Vagina (tissue), 2 donors: ENCODE measurements around the gene CHKB. TPM values are rescaled to one million over a fixed set of nuclear protein-coding genes. Genes with fewer than 3 reads are reported as not detected.
A peak's percentile ranks its signal among the peaks of the same experiment; 100 is the strongest.
"Not testable (repeated sequence)": the region's sequence is repeated elsewhere in the genome, so short reads cannot be mapped to it uniquely, and the experiment has no call there.

Source experiments
- DNase-seq, 2 donors: peaks; one replicate each; pipeline ENCODE4 v3.0.0-alpha.2; 2017; ENCODE audit errors: extremely low spot score in 2 of 2
- H3K27ac ChIP-seq: fragments of 200-600 bp; sonication (generic); one replicate; pipeline ENCODE4 v1.5.1; 2019
- H3K27me3 ChIP-seq: fragments of 200-600 bp; sonication (generic); one replicate; pipeline ENCODE4 v1.5.1; 2019
- H3K36me3 ChIP-seq, 2 donors: fragments of 200-600 bp; sonication (generic); one replicate each; pipeline ENCODE4 v1.5.1; 2017 to 2019
- H3K4me1 ChIP-seq: fragments of 200-600 bp; sonication (generic); one replicate; pipeline ENCODE4 v1.5.1; 2019
- H3K4me3 ChIP-seq, 2 donors: fragments of 200-600 bp; sonication (generic); 1 replicate in 1 of 2; 2 replicates in 1 of 2; pipeline ENCODE4 v1.5.1; 2016 to 2019
- H3K9me3 ChIP-seq: fragments of 200-600 bp; sonication (generic); one replicate; pipeline ENCODE4 v1.5.1; 2019
- POLR2A ChIP-seq, 2 donors: fragments of 450-650 bp; IDR thresholded peaks; one replicate each; pipeline ENCODE4 v1.6.1; 2017; ENCODE audit warnings: antibody characterized with exemption in 2 of 2, mild to moderate bottlenecking in 2 of 2, moderate library complexity in 2 of 2
- POLR2AphosphoS5 ChIP-seq, 2 donors: sonication (generic); formaldehyde crosslinking; IDR thresholded peaks; one replicate each; pipeline ENCODE4 v1.9.0; 2017; ENCODE audit warnings: antibody characterized with exemption in 2 of 2, mild to moderate bottlenecking in 2 of 2, low read depth in 1 of 2; ENCODE audit not compliant: insufficient read depth in 1 of 2
- intact Hi-C: fragments of 100-400 bp; cut with DNase I; formaldehyde crosslinking; loops from one replicate; pipeline ENCODE4 v1.15.1; 2023
- total RNA-seq: library from RNA; depleted of rRNA; stranded (reverse); fragments of >200 nt; gene quantifications from one replicate; pipeline ENCODE4 v1.2.3, GENCODE V29; 2016
- TF ChIP-seq, protein P1 (sequence below), 3 experiments: fragments of 450-650 bp in 2 of 3; fragments of 200-600 bp in 1 of 3; sonication (generic) in 1 of 3; IDR thresholded peaks; one replicate each; pipeline ENCODE4 v1.5.1; 2017 to 2019; ENCODE audit warnings: antibody characterized with exemption in 3 of 3, mild to moderate bottlenecking in 2 of 3, moderate library complexity in 2 of 3

CHKB gene
- total RNA-seq, 1 donor from 2014 or later = 51.6 TPM

DNA sequence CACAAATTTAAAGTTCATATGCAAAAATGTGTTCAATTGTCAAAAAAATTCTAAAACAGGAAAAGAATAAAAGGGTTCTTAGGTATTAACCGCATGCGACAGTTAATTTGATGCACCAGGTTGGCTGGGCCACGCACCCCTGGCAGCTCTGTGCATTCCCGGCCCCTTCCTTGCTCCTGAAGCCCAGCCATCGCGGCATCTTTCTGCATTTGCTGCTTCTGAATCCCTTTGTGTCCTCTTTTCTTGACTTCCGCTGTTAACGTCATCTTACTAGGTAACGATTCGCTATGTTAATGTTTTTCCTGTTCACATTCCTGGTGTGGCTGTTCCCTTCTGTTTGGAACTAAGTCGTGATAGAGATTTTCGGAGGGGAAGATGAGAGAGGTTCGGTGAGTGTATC lies 44.9 kb downstream of the CHKB start:
- Histone ChIP-seq H3K27ac (peak overlapping the region; percentile 96), H3K9me3 (no peaks in the 10 kb centered on the region), H3K36me3 (no peaks in the 10 kb centered on the region), H3K4me1 (peaks cover 37% of the 10 kb centered on the region), H3K4me3 (no peak overlapping the region), H3K27me3 (no peaks in the 10 kb centered on the region)
- TF ChIP-seq POLR2A (IDR thresholded peaks at IDR 0.05) (no peak), POLR2AphosphoS5 (IDR thresholded peaks at IDR 0.05; ENCODE audit: insufficient read depth in 1 of 2, low read depth in 1 of 2) (no peak)
- TF ChIP-seq, protein P1, sequence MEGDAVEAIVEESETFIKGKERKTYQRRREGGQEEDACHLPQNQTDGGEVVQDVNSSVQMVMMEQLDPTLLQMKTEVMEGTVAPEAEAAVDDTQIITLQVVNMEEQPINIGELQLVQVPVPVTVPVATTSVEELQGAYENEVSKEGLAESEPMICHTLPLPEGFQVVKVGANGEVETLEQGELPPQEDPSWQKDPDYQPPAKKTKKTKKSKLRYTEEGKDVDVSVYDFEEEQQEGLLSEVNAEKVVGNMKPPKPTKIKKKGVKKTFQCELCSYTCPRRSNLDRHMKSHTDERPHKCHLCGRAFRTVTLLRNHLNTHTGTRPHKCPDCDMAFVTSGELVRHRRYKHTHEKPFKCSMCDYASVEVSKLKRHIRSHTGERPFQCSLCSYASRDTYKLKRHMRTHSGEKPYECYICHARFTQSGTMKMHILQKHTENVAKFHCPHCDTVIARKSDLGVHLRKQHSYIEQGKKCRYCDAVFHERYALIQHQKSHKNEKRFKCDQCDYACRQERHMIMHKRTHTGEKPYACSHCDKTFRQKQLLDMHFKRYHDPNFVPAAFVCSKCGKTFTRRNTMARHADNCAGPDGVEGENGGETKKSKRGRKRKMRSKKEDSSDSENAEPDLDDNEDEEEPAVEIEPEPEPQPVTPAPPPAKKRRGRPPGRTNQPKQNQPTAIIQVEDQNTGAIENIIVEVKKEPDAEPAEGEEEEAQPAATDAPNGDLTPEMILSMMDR (IDR thresholded peaks at IDR 0.05) = no peak
- no peak for DNase-seq
- intact Hi-C loops = no loop called here

DNA sequence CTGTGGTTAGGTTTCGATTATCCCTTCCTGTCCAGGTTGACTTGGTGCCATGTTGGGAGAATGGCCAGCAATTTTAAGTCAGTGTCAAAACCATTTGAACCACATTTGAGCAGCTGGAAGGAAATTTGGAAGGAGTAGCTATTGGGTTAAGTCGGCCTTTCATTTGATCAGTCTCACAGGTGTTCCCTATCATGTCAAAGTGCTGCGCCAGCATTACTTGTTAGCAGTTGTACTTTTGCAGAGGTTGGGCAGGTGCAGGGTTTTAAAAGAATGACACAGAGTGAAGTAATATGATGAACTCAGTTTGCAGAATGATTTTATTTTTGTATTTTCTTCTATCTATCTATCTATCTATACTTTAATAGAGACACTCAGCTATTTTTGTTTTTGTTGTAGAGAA lies 46.4 kb downstream of the CHKB start:
- intact Hi-C loops = no loop called here
- Histone ChIP-seq H3K4me3 (no peak overlapping the region), H3K36me3 (no peaks in the 10 kb centered on the region), H3K4me1 (peaks cover 40% of the 10 kb centered on the region), H3K27ac (no peak overlapping the region), H3K27me3 (no peaks in the 10 kb centered on the region), H3K9me3 (no peaks in the 10 kb centered on the region)
- TF ChIP-seq POLR2A (IDR thresholded peaks at IDR 0.05) (no peak), POLR2AphosphoS5 (IDR thresholded peaks at IDR 0.05; ENCODE audit: insufficient read depth in 1 of 2, low read depth in 1 of 2) (no peak)
- TF ChIP-seq, protein P1 (IDR thresholded peaks at IDR 0.05) = no peak
- DNase-seq = no peak

DNA sequence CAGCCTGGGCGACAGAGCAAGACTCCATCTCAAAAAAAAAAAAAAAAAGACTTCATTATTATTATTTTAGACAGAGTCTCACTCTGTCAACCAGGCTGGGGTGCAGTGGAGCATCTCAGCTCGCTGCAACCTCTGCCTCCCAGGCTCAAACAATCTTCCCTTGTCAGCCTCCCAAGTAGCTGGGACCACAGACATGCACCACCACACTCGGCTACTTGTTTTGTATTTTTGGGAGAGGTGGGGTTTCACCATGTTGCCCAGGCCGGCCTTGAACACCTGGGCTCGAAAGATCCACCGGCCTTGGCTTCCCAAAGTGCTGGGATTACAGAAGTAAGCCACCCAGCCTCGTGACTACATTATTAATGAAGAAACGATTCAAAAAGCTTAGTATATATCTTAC lies 47.5 kb downstream of the CHKB start:
- no peaks in the 10 kb centered on the region for H3K9me3 ChIP-seq
- DNase-seq = no peak
- intact Hi-C loops = no loop called here
- no peaks in the 10 kb centered on the region for H3K36me3 ChIP-seq
- H3K4me1 ChIP-seq = peaks cover 42% of the 10 kb centered on the region
- H3K27ac ChIP-seq = no peak overlapping the region
- H3K4me3 ChIP-seq = no peak overlapping the region
- no peaks in the 10 kb centered on the region for H3K27me3 ChIP-seq
- no peak for TF ChIP-seq POLR2AphosphoS5 (IDR thresholded peaks at IDR 0.05; ENCODE audit: insufficient read depth in 1 of 2, low read depth in 1 of 2)
- no peak for TF ChIP-seq POLR2A (IDR thresholded peaks at IDR 0.05)
- TF ChIP-seq, protein P1 (IDR thresholded peaks at IDR 0.05) = no peak

DNA sequence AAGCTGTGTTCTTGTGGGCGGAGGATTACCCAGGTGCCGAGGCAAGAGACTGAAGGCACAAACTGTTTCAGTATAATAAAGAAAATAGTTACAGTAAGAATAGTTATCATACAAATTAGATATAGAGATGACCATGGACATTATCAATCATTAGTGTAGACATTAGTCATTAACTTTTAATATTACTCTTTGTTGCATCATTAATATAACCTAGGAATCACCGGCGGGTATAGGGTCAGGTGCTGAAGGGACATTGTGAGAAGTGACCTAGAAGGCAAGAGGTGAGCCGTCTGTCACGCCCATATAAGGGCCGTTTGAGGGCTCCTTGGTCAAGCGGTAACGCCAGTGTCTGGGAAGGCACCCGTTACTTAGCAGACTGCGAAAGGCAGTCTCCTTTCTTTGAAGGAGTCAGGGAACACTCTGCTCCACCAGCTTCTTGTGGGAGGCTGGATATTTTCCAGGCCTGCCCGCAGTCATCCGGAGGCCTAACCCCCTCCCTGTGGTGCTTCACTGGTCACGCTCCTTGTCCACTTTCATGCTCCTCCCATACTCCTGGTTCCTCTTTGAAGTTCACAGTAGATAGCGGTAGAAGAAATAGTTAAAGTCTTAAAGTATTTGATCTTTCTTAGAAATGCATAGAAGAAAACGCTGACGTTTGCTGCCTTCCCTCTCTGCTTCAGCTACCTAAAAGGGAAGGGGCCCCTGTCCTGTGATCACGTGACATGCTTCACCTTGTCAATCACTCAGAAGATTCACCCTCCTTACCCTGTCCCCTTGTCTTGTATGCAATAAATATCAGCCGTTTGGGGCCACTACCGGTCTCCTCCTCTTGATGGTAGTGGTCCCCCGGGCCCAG lies 48.6 kb downstream of the CHKB start:
- DNase-seq, H3K27ac ChIP-seq, H3K27me3 ChIP-seq, H3K36me3 ChIP-seq, H3K9me3 ChIP-seq, H3K4me3 ChIP-seq, intact Hi-C loops: not testable (repeated sequence)
- peaks cover 40% of the 10 kb centered on the region for H3K4me1 ChIP-seq
- peak in 1 of 2 donors; percentile 25 for TF ChIP-seq POLR2A (IDR thresholded peaks at IDR 0.05)

DNA sequence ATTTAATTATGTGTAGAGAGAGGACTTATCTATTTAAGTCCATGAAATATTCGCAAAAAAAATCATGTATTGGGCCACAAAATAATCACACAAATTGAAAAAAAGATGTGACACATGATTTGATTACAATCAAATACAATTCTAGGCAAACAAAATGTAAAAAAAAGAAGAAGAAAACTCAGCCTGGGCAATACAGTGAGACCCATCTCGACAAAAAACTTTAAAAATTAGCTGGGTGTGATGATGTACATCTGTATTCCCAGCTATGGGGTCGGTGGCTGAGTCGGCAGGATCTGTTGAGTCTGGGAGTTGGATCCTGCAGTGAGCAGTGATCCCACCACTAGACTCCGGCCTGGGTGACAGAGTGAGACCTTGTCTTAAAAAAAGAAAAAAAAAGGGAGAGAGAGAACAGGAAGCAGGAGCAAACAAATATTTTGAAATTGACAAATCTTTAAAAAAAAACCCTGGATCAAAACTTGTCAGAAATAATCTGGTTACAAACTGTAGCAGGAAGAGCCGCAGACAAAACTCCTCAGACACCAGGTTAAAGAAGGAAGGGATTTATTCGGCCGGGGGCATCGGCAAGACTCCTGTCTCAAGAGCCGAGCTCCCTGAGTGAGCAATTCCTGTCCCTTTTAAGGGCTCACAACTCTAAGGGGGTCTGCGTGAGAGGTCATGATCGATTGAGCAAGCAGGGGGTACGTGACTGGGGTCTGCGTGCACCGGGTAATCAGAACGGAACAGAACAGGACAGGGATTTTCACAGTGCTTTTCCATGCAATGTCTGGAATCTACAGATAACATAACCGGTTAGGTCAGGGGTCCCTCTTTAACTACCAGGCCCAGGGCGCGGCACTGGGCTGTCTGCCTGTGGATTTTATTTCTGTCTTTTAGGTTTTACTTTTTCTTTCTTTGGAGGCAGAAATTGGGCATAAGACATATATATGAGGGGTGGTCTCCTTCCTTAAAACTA lies 49.5 kb downstream of the CHKB start:
- no peaks in the 10 kb centered on the region for H3K36me3 ChIP-seq
- peaks cover 37% of the 10 kb centered on the region for H3K4me1 ChIP-seq
- TF ChIP-seq, protein P1 (IDR thresholded peaks at IDR 0.05) = no peak
- no peak for TF ChIP-seq POLR2AphosphoS5 (IDR thresholded peaks at IDR 0.05; ENCODE audit: insufficient read depth in 1 of 2, low read depth in 1 of 2)
- no peak for TF ChIP-seq POLR2A (IDR thresholded peaks at IDR 0.05)
- DNase-seq = no peak
- no peak overlapping the region for H3K4me3 ChIP-seq
- no peak overlapping the region for H3K27ac ChIP-seq
- no peaks in the 10 kb centered on the region for H3K27me3 ChIP-seq
- intact Hi-C loops = no loop called here
- no peaks in the 10 kb centered on the region for H3K9me3 ChIP-seq
